ENCODE measurements around the gene TMPRSS3.

Gene TMPRSS3

DNA sequence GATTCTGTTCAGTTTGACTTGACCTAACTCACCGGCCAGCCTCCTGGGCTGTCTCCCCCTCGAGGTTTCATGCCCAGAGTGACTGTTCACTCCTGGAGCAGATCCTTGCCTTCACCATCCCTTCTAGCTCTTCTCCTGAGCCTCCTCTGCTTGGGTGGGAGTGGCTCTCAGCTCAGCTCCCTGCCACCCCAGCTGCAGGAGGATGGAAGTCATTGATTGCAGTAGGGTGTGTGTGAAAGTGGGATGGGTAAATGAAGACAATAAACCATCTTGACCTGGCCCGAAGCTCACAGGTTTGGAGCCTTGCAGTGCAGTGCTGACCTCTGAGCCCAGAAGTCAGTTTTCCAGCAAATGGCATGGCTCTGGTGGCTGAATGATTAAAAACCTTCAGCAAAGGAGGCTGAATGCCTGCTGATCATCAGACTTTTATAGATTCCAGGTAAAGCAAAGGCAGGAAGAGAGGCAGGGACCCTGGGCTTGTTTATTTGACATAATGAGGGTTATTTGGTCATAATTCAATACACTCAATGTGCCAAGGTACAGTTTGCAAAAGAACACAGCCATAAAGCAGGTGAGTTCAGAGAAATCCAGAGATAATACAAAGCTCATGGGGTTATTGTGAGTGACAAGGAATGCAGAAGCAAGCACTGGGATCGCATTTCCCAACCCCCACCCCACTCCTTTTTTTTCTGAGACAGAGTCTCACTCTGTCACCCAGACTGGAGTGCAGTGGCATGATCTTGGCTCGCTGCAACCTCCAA lies 63.1 kb downstream of the TMPRSS3 start:
- TF ChIP-seq, protein P1, sequence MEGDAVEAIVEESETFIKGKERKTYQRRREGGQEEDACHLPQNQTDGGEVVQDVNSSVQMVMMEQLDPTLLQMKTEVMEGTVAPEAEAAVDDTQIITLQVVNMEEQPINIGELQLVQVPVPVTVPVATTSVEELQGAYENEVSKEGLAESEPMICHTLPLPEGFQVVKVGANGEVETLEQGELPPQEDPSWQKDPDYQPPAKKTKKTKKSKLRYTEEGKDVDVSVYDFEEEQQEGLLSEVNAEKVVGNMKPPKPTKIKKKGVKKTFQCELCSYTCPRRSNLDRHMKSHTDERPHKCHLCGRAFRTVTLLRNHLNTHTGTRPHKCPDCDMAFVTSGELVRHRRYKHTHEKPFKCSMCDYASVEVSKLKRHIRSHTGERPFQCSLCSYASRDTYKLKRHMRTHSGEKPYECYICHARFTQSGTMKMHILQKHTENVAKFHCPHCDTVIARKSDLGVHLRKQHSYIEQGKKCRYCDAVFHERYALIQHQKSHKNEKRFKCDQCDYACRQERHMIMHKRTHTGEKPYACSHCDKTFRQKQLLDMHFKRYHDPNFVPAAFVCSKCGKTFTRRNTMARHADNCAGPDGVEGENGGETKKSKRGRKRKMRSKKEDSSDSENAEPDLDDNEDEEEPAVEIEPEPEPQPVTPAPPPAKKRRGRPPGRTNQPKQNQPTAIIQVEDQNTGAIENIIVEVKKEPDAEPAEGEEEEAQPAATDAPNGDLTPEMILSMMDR (IDR thresholded peaks at IDR 0.05; ENCODE audit: low read depth, low read length, missing control alignments) = no peak
- no peak overlapping the region for H3K4me3 ChIP-seq (ENCODE audit: low read depth, low read length)
- no peak for DNase-seq (ENCODE audit: low read depth)

DNA sequence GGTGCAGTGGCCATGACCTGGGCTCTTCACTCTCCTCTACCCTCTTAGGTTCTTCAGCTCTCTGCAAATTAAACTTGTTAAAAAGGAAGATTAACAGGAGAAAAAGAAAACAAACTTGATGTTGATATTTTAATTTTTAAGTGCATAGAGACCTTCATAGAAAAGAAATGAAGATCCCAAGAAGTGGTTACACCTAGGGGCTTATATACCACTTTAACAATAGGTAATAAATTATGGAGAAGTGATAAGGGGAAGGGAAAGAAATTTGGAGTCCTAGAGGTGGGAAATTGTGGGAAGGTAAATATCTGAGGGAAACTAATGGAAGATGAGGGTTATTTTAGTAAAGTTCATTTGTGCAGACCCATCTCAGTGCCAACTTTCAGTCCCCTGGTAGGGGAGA lies 64.2 kb downstream of the TMPRSS3 start:
- TF ChIP-seq, protein P1 (IDR thresholded peaks at IDR 0.05; ENCODE audit: low read depth, low read length, missing control alignments) = no peak
- H3K4me3 ChIP-seq (ENCODE audit: low read depth, low read length) = no peak overlapping the region
- no peak for DNase-seq (ENCODE audit: low read depth)

DNA sequence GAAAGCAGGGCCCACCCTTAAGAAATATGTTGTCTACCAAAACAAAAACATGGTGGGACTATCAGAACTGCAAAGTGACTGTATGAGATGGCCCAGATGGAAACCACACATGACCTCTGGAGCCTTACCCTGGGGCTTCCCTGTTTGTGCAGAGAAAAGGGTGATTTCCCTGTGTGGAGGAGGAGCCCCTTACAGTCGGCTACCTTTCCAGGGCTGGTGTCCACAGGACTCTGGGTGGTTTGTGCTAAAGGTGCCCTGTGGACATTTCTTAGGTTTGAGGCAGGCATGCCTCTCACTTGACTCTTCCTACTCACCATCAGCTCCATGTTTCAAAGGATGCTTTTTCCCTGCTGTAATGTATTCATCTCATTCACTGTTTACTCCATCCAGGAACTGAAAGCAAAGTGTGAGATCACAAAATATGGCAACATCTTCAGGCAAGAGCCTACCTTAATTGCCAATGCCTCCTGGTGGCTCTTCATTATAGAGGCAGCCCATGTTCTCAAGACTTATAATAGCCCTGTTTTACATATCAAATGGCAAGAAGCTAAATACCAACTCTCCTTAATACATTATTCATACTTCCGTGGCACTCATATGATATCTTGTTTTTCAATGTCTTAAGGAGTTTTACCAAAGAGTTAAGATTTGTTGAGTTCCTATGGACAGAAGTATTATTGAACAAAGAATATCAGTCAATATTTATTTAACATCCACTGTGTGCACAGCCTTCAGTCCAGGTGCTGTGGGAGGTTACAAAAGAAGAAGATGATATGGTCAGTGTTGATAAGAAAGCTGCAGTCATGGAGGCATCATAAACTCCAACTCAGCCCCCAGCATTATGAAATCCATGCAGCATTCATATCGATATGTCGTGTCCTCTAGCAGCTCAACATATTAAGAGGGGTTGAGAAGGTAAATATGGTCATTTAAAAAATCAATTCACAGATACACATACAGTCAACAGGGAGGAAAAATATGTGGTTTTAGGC lies 65.2 kb downstream of the TMPRSS3 start:
- no peak overlapping the region for H3K4me3 ChIP-seq (ENCODE audit: low read depth, low read length)
- TF ChIP-seq, protein P1 (IDR thresholded peaks at IDR 0.05; ENCODE audit: low read depth, low read length, missing control alignments) = no peak
- no peak for DNase-seq (ENCODE audit: low read depth)

DNA sequence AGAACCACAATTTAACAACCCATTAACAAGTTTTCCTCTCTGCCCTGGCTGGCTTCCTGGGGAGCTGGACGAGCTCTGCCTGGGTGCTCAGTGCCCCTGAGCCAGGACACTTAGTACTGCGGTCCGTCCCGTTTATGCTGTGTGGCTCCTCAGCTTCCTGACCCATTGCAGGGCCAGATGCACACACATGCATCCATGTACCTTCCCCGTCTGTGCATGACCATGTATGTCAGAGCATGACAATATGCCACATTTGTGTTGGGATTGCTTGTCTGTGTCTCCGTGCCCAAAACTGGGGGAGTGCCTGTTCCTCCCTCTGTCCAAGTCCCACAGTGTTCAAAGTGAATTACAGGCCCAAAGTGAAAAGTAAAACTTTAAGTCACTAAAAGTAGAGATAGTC lies 71.0 kb downstream of the TMPRSS3 start:
- no peak overlapping the region for H3K4me3 ChIP-seq (ENCODE audit: low read depth, low read length)
- TF ChIP-seq, protein P1 (IDR thresholded peaks at IDR 0.05; ENCODE audit: low read depth, low read length, missing control alignments) = no peak
- no peak for DNase-seq (ENCODE audit: low read depth)

All from GM12864 (cell line).